Fibroblast of pulmonary artery (primary cell): ENCODE data around the gene RCAN1.
A peak's percentile ranks its signal among the peaks of the same experiment; 100 is the strongest.

Experiments
- DNase-seq: peaks from one replicate; pipeline ENCODE4 v3.0.0-alpha.2; 2010; ENCODE audit warnings: low read depth
- H3K4me3 ChIP-seq: replicated peaks from 2 replicates; pipeline ENCODE4 v1.5.1; 2011; ENCODE audit warnings: low read depth, mild to moderate bottlenecking, control low read depth, low read length, moderate library complexity
- TF ChIP-seq, protein P1 (sequence below): IDR thresholded peaks from 2 replicates; pipeline ENCODE4 v1.5.1; 2011; ENCODE audit warnings: mild to moderate bottlenecking, control low read depth, low read length, inconsistent platforms; ENCODE audit errors: missing control alignments

The RCAN1 gene

DNA sequence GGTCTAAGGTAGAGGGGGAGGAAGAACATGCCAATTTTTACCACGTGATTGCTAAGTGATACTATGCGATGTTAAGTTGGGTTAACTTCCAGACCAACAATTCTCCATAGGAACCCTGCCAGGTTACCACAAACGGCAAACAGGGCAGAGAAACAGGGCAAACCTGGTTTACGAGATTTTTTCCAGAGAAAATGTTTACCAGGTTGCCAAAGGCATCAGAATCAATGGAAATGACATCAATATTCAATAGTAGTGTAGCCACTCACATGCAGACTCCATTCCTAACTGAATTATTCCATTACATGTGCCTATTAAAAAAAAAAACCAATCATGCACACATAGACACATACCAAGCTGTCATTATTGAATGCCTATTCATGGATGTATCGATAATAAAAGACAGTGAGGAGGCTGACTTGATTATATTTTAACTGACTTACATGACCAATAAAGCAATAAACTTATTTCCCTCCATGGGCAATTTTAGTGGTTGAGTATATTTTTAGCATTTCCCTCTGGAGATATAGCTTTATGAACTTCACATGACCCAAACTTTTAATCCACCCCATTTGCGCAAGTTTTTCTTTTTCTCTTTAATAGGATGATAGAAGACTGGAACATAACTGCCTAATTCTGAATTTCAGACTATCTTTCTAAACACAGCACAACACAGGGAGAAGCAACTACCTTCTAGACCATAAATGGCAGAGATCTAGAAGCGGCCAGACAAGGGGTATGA lies 62.4 kb downstream of the RCAN1 start:
- TF ChIP-seq, protein P1, sequence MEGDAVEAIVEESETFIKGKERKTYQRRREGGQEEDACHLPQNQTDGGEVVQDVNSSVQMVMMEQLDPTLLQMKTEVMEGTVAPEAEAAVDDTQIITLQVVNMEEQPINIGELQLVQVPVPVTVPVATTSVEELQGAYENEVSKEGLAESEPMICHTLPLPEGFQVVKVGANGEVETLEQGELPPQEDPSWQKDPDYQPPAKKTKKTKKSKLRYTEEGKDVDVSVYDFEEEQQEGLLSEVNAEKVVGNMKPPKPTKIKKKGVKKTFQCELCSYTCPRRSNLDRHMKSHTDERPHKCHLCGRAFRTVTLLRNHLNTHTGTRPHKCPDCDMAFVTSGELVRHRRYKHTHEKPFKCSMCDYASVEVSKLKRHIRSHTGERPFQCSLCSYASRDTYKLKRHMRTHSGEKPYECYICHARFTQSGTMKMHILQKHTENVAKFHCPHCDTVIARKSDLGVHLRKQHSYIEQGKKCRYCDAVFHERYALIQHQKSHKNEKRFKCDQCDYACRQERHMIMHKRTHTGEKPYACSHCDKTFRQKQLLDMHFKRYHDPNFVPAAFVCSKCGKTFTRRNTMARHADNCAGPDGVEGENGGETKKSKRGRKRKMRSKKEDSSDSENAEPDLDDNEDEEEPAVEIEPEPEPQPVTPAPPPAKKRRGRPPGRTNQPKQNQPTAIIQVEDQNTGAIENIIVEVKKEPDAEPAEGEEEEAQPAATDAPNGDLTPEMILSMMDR, result no peak
- DNase-seq, result no peak
- H3K4me3 ChIP-seq, result no peak overlapping the region

DNA sequence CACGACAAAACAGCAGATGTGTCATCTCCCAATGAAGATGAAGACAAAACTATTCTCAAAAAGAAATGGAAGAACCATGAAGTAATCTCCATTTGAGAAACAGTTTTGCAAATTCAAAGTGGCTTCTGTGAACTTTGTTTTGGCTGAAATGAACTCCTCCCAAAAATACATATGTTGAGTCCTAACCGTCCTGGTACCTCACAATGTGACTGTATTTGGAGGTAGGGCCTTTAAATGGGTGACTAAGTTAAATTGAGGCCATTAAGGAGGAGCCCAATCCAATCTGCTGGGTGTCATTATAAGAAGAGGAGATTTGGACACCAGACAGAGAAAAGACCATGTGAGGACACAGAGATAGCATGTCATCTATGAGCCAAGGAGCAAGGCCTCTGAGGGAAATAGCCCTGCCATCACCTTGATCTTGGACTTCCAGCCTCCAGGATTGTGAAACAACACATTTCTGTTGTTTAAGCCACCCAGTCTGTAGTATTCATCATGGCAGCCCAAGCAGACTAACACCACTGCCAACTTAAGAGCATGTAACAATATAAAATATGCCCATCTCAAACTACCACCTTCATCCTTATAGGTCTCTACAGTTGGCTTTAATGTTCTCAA lies 64.6 kb downstream of the RCAN1 start:
- H3K4me3 ChIP-seq, result no peak overlapping the region
- no peak for DNase-seq
- TF ChIP-seq, protein P1, result no peak

DNA sequence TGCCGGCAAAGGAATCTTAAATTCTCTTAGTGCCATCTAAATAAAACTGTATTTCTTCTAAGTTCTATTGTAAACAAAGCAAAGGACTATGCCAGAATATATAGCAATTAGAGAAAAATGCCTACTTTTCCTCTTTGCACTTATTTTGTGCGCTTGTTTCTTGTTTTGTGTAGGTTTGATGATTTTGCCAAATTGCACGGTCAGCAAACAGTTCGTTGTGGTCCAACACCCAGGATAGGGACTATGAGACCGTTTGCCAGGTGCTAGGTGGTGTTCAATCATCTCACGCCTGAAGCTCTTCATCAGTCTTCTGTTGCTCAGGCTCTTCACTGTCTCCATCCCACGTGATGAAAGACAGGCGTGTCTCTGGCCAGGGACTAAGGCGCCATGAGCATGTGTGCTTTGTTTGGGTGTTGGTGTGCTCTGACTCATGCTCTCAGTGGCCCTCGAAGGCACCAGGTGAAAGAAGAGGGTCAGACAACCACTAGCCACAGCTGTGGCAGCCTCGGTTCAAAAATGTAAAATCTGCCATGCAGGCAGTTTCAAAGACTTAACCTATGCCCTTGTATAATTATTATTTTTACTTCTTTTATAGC lies 66.0 kb downstream of the RCAN1 start:
- TF ChIP-seq, protein P1, result no peak
- DNase-seq, result no peak

DNA sequence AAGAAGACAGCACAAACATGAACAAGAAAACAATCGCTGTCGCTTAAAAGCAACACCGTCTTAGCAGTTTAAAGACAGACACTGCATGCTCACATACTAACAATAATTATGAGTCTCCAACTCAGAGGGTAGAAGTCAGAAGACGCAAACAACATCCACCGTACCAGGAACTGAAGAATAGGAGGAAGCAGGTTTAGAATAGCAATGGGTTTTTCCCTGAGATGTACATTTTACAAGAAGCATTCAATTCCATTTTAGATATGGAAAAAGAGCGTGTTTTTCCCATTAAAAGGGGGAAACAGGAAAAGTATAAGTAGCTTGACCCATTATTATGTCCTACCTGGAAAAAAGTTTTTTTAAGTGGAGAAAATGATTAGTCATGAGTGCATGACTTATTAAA lies 68.4 kb downstream of the RCAN1 start:
- H3K4me3 ChIP-seq, result no peak overlapping the region
- DNase-seq, result no peak
- TF ChIP-seq, protein P1, result no peak

More for the DNA sequence above, 66.0 kb downstream of the RCAN1 start:
- H3K4me3 ChIP-seq, result no peak overlapping the region

DNA sequence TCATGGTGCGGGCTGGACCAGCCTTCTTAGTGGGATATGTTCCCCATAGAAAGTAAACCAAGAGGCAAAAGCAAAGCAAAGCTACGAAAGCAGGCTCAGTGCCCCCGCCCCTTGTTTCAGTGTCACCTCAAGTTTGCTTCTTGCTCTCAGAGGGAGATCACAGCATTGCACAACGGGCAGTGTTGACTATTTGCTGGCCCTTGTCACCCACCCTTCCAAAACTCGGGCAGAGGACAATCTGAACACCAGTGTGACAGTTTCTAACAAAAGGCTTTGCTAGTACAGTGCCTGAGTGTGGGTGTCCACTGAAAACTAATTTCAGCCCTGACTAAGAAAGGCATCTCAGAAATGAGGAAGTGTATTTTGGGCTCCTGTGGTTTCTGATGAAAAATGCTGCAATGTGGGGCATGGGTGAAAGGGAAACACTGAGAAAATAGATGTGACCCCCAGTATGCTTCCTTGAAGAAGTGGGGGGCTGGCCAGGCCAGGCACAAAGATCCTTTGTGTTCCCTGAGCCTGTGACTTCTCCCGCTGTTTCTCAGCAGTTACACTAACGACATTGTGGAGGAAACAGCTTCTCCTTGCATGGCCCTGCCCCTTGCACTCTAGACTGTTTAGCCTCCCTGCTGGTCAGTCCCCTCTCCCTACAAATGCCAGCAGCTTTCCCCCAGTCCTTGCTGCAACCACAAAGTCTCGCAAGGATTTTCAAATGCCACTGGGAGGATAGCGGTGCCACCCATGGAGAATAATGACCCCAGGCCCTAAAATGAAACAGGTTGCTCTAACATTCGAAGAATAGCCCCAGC lies 69.6 kb downstream of the RCAN1 start:
- peak; percentile 65 for DNase-seq
- no peak overlapping the region for H3K4me3 ChIP-seq
- TF ChIP-seq, protein P1, result no peak

DNA sequence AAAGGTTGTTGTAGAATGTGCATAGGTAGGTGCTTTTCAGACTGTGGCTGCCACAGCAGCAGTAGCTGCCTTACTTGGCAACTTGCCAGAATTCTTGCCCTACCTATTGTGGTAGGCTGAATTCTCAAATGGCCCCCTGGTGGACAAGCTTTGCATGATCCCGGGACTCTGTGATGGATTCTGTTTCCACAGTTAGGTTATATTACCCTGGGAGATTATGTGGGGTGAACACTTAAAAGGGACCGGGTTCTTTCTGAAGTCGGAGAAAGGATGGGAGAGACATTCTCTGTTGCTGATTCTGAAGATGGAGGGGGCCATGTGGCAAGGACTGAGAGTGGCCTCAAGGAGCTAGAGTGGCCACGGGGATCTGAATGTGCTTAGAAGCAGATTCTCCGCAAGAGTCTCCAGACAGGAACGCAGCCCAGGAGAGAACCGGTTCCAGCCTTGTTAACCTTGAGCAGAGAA lies 70.8 kb downstream of the RCAN1 start:
- TF ChIP-seq, protein P1, result peak; percentile 75
- DNase-seq, result peak; percentile 87
- no peak overlapping the region for H3K4me3 ChIP-seq
